ENCODE measurements around the gene TM4SF20. TPM values are rescaled to one million over a fixed set of nuclear protein-coding genes. Genes with fewer than 3 reads are reported as not detected.

The TM4SF20 gene
- total RNA-seq, 4 donors from 2014 or later: 0.22 to 0.68 TPM; not detected in 2

GRCh38 chr2:227373389-227373788 lies 5.7 kb downstream of the TM4SF20 start:
- TF ChIP-seq, protein P1, sequence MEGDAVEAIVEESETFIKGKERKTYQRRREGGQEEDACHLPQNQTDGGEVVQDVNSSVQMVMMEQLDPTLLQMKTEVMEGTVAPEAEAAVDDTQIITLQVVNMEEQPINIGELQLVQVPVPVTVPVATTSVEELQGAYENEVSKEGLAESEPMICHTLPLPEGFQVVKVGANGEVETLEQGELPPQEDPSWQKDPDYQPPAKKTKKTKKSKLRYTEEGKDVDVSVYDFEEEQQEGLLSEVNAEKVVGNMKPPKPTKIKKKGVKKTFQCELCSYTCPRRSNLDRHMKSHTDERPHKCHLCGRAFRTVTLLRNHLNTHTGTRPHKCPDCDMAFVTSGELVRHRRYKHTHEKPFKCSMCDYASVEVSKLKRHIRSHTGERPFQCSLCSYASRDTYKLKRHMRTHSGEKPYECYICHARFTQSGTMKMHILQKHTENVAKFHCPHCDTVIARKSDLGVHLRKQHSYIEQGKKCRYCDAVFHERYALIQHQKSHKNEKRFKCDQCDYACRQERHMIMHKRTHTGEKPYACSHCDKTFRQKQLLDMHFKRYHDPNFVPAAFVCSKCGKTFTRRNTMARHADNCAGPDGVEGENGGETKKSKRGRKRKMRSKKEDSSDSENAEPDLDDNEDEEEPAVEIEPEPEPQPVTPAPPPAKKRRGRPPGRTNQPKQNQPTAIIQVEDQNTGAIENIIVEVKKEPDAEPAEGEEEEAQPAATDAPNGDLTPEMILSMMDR (IDR thresholded peaks at IDR 0.05; ENCODE audit: low read depth): no peak

- TF ChIP-seq, protein P1 (IDR thresholded peaks at IDR 0.05; ENCODE audit: low read depth): no peak
These were observed 8.3 kb downstream of the TM4SF20 start for GRCh38 chr2:227370791-227371312.

GRCh38 chr2:227370092-227370491 lies 9.0 kb downstream of the TM4SF20 start:
- TF ChIP-seq, protein P1 (IDR thresholded peaks at IDR 0.05; ENCODE audit: low read depth): no peak

- TF ChIP-seq, protein P1 (IDR thresholded peaks at IDR 0.05; ENCODE audit: low read depth): no peak
These were observed 10.5 kb downstream of the TM4SF20 start for GRCh38 chr2:227368574-227368973.

DNA sequence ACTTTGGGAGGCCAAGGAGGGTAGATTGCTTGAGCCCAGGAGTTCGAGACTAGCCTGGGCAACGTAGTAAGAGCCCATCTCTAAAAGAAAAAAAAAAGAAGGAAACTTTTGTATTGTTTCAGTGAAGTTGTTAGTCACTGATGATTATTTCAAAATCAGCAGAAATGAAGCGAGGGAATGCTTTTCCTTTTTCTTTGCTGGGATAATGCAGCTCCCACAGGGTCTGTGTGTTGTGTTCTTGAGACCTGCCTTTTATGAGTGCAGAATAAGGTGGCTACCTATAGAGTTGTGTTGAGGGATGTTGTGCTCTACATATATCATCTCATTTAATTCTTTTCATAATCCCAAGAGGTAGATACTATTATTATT lies 11.7 kb downstream of the TM4SF20 start:
- TF ChIP-seq, protein P1 (IDR thresholded peaks at IDR 0.05; ENCODE audit: low read depth): no peak

- TF ChIP-seq, protein P1 (IDR thresholded peaks at IDR 0.05; ENCODE audit: low read depth): no peak
These were observed 12.2 kb downstream of the TM4SF20 start for GRCh38 chr2:227366769-227367426.

DNA sequence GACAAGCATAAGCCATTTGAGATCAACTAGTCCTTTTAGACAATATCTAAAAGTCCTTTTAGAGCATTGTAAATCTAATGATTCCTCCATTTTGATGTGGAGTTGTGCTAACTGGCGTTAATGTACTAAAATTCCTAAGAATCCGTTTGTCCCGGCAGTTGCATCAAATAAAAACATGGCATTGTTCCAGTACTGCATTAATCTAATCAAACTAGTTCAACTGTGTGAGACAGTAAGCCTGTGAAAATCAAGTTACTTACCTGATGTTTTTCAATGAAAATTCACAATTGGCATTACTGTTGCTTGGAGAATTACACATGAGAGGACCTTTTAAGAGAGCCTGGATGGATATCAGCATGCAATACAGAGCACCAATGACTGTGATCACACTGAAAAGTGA lies 13.3 kb downstream of the TM4SF20 start:
- TF ChIP-seq, protein P1 (IDR thresholded peaks at IDR 0.05; ENCODE audit: low read depth): no peak

All from subcutaneous adipose tissue (tissue), 4 donors.